IPS-NIHi7 (cell line): Measurements from ENCODE around the gene NXF3.
"Not testable (repeated sequence)": the region's sequence is repeated elsewhere in the genome, so short reads cannot be mapped to it uniquely, and the experiment has no call there.

ENCODE experiments used
- DNase-seq: peaks from one replicate; pipeline ENCODE4 v3.0.0; 2012; ENCODE audit warnings: mixed read lengths; ENCODE audit errors: extremely low spot score

Gene NXF3

DNA sequence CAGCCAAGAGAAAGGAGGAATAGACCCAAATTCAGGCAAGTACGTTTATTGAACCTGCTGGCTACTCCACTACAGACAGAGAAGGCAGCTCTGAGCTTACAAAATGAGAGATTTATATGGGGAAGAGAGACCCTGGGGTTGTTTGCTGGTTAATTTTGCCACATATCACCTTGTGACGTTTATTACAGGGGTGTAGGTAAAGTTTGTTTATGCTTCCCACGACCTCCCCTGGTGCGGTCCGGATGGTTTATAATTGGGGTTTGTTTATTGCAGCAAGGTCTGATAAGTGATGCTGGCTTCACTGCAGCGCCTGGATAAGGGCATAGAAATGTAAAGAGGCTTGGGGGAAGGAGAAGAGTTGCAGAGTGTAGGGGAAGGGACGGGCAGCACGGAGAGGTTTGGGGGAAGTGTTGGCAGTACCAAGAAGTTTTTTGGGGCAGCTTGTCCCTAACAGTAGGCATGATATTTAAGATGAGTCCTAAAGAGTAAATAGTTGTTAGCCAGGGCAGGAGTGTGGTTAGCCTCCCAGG, 41.6 kb downstream of the NXF3 start:
- DNase-seq = no peak

DNA sequence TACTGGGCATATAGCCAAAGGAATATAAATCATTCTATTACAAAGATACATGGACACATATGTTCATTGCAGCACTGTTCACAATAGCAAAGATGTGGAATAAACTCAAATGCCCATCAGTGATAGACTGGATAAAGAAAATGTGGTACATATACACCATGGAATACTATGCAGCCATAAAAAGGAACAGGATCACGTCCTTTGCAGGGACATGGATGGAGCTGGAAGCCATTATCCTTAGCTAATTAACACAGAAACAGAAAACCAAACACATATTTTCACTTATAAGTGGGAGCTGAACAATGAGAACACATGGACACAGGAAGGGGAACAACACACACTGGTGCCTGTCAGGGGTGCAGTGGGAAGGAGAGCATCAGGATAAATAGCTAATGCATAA, 59.6 kb downstream of the NXF3 start:
- not testable (repeated sequence) for DNase-seq
